ENCODE results near the gene SERPINE3.

DNA sequence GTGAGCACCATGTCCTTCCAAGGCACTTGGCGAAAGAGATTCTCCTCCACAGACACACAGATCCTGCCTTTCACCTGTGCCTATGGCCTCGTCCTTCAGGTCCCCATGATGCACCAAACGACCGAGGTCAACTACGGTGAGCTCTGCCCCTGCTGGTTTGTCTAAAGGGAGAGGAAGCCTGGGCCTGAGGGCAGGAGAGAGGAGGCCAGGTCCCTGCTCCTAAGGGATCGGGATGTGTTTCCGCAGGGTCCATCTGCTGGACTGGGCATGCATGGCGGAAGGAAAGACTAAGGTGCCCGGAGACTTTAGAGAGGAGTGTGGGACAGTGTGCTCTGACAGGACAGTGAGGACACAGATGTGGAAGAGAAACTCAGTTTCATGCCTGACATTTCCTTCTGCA, 7.6 kb downstream of the SERPINE3 start:
- TF ChIP-seq, protein P1, sequence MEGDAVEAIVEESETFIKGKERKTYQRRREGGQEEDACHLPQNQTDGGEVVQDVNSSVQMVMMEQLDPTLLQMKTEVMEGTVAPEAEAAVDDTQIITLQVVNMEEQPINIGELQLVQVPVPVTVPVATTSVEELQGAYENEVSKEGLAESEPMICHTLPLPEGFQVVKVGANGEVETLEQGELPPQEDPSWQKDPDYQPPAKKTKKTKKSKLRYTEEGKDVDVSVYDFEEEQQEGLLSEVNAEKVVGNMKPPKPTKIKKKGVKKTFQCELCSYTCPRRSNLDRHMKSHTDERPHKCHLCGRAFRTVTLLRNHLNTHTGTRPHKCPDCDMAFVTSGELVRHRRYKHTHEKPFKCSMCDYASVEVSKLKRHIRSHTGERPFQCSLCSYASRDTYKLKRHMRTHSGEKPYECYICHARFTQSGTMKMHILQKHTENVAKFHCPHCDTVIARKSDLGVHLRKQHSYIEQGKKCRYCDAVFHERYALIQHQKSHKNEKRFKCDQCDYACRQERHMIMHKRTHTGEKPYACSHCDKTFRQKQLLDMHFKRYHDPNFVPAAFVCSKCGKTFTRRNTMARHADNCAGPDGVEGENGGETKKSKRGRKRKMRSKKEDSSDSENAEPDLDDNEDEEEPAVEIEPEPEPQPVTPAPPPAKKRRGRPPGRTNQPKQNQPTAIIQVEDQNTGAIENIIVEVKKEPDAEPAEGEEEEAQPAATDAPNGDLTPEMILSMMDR (IDR thresholded peaks at IDR 0.05), result no peak
- no peak for TF ChIP-seq POLR2A (IDR thresholded peaks at IDR 0.05)
